ENCODE results near the gene RFPL3. TPM values are rescaled to one million over a fixed set of nuclear protein-coding genes. Genes with fewer than 3 reads are reported as not detected.
"Not testable (repeated sequence)": the region's sequence is repeated elsewhere in the genome, so short reads cannot be mapped to it uniquely, and the experiment has no call there.

The RFPL3 gene
- total RNA-seq, 4 donors from 2014 or later = not detected

DNA sequence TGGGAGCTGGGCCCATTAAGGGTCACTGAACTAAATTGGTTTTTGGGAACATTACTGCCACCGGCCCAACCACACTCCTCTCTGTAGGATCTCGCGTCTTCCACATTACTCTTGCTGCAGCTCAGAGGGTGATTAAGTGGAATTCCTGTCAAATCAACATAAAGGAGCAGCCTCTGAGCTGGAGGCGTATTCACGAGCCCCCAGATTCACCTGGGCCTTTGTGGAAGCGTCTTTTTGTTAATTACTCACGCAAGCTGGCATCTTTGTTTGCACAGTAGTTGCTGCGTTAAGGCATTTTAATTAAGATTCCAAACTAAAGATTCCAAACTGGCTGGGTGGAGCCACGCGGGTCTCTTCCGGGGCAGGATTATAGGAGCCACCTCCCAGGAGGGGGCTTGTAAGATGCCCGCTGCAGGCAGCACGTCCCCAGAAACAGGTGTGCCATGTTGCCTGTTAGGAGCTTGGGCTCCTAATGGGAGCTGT is 21.5 kb upstream of the RFPL3 start:
- Histone ChIP-seq H3K4me3 (no peak overlapping the region), H3K4me1 (no peaks in the 10 kb centered on the region), H3K36me3 (no peaks in the 10 kb centered on the region), H3K27ac (no peak overlapping the region), H3K27me3 (no peaks in the 10 kb centered on the region), H3K9me3 (no peaks in the 10 kb centered on the region)
- TF ChIP-seq, protein P1, sequence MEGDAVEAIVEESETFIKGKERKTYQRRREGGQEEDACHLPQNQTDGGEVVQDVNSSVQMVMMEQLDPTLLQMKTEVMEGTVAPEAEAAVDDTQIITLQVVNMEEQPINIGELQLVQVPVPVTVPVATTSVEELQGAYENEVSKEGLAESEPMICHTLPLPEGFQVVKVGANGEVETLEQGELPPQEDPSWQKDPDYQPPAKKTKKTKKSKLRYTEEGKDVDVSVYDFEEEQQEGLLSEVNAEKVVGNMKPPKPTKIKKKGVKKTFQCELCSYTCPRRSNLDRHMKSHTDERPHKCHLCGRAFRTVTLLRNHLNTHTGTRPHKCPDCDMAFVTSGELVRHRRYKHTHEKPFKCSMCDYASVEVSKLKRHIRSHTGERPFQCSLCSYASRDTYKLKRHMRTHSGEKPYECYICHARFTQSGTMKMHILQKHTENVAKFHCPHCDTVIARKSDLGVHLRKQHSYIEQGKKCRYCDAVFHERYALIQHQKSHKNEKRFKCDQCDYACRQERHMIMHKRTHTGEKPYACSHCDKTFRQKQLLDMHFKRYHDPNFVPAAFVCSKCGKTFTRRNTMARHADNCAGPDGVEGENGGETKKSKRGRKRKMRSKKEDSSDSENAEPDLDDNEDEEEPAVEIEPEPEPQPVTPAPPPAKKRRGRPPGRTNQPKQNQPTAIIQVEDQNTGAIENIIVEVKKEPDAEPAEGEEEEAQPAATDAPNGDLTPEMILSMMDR (IDR thresholded peaks at IDR 0.05) = no peak
- no peak for TF ChIP-seq POLR2A (IDR thresholded peaks at IDR 0.05)
- DNase-seq = no peak

- TF ChIP-seq POLR2A (IDR thresholded peaks at IDR 0.05) = no peak
- TF ChIP-seq, protein P1 (IDR thresholded peaks at IDR 0.05) = no peak
- no peaks in the 10 kb centered on the region for H3K27me3 ChIP-seq
- no peaks in the 10 kb centered on the region for H3K9me3 ChIP-seq
- H3K4me3 ChIP-seq = no peak overlapping the region
- no peaks in the 10 kb centered on the region for H3K36me3 ChIP-seq
- DNase-seq = no peak
- H3K4me1 ChIP-seq = no peaks in the 10 kb centered on the region
- no peak overlapping the region for H3K27ac ChIP-seq
Observed at GRCh38 chr22:32336771-32337424, 20.8 kb upstream of the RFPL3 start.

DNA sequence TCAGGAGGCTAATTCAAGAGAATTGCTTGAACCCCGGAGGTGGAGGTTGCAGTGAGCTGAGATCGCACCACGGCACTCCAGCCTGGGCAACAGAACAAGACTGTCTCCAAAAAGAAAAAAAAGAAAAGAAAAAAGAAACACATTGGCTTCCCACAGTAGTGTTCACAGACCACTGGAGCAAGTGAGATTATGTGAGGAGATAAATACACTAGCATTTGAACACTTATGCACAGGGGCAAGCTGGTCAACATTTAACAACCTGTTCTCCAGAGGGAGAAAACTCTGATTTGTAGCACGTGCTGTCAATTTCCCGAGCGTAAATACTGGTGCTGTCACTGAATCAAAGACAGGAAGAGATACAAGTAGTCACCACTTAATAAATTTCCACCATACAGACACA is 20.2 kb upstream of the RFPL3 start:
- not testable (repeated sequence) for H3K36me3 ChIP-seq, DNase-seq, H3K27me3 ChIP-seq, H3K4me1 ChIP-seq, H3K9me3 ChIP-seq, H3K27ac ChIP-seq, H3K4me3 ChIP-seq

DNA sequence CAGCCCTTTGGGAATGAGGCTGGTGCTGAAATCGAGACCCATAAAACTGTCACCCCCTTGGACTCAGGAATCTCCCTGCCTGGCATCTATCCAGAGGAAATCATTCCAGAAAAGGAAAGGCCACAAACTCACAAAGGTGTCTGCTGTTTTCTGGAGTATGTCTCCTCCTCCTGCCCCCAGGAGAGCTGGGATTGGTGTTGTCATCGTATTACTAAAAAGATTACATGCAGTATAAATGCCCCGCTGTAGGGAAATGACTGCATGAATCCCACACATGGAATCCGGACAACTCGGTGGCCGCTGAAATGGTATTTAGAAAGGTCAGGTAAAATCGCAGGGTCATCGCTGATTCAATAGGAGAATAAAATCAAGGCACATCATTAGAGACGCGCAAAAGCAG is 18.9 kb upstream of the RFPL3 start:
- H3K27me3 ChIP-seq = no peaks in the 10 kb centered on the region

GRCh38 chr22:32339190-32340012 is 18.3 kb upstream of the RFPL3 start:
- Histone ChIP-seq H3K36me3 (no peaks in the 10 kb centered on the region), H3K4me3 (no peak overlapping the region), H3K27ac (no peak overlapping the region), H3K9me3 (no peaks in the 10 kb centered on the region), H3K27me3 (no peaks in the 10 kb centered on the region), H3K4me1 (no peaks in the 10 kb centered on the region)
- no peak for TF ChIP-seq POLR2A (IDR thresholded peaks at IDR 0.05)
- TF ChIP-seq, protein P1 (IDR thresholded peaks at IDR 0.05) = no peak
- DNase-seq = no peak

More for the DNA sequence above, 18.9 kb upstream of the RFPL3 start:
- H3K9me3 ChIP-seq = no peaks in the 10 kb centered on the region
- no peaks in the 10 kb centered on the region for H3K4me1 ChIP-seq
- no peak for DNase-seq
- no peak overlapping the region for H3K27ac ChIP-seq
- H3K4me3 ChIP-seq = no peak overlapping the region
- TF ChIP-seq, protein P1 (IDR thresholded peaks at IDR 0.05) = no peak
- no peak for TF ChIP-seq POLR2A (IDR thresholded peaks at IDR 0.05)
- no peaks in the 10 kb centered on the region for H3K36me3 ChIP-seq

GRCh38 chr22:32340411-32340810 is 17.3 kb upstream of the RFPL3 start:
- Histone ChIP-seq H3K4me1 (no peaks in the 10 kb centered on the region), H3K9me3 (no peaks in the 10 kb centered on the region), H3K36me3 (no peaks in the 10 kb centered on the region), H3K27ac (no peak overlapping the region), H3K27me3 (no peaks in the 10 kb centered on the region), H3K4me3 (no peak overlapping the region)
- no peak for DNase-seq
- no peak for TF ChIP-seq POLR2A (IDR thresholded peaks at IDR 0.05)
- TF ChIP-seq, protein P1 (IDR thresholded peaks at IDR 0.05) = no peak

Data from Peyer's patch (tissue), 4 donors.